GM12878 (cell line): ENCODE measurements around the gene IGHMBP2. TPM values are rescaled to one million over a fixed set of nuclear protein-coding genes. Genes with fewer than 3 reads are reported as not detected.

Experiments
- ATAC-seq: fragments of 200-7000 bp; cut with Tn5 transposase; 3 replicates; pipeline ENCODE4 v1.9.1; 2020; ENCODE audit warnings: mild to moderate bottlenecking, moderate library complexity
- BruUV-seq: library from RNA; stranded (reverse); fragments of 400-500 nt; replicated peaks from 2 replicates; lab custom pipeline; 2021; lab: Mats Ljungman, UMichigan
- CTCF ChIA-PET: fragments of 300-600 bp; sonication (Branson Sonifier 250); formaldehyde crosslinking; extraction: SDS; loops from one replicate; lab custom pipeline; 2021; ENCODE audit warnings: inconsistent platforms; lab: Yijun Ruan, JAX
- POLR2A ChIA-PET: fragments of 350-600 bp; formaldehyde crosslinking; extraction: SDS; loops from one replicate; lab custom pipeline; 2021; ENCODE audit warnings: inconsistent platforms; lab: Charles Lee
- RAD21 ChIA-PET: fragments of 300-600 bp; sonication (Branson Sonifier 250); formaldehyde crosslinking; loops from one replicate; lab custom pipeline; 2023; ENCODE audit warnings: antibody characterized with exemption; ENCODE audit not compliant: unreplicated experiment; lab: Charles Lee
- SMC1A ChIA-PET: fragments of 300-600 bp; sonication (Branson Sonifier 250); formaldehyde crosslinking; loops from one replicate; lab custom pipeline; 2023; ENCODE audit not compliant: unreplicated experiment, uncharacterized antibody; lab: Charles Lee
- DNase-seq: peaks from one replicate; pipeline ENCODE4 v3.0.0-alpha.2; 2011; ENCODE audit warnings: low read depth, low spot score
- FAIRE-seq: peaks from 3 replicates; lab custom pipeline; 2011; peaks lifted over from hg19 to GRCh38; lab: Jason Lieb, UNC
- H2AFZ ChIP-seq: 2 replicates; pipeline ENCODE4 v1.6.0; 2011; ENCODE audit warnings: low read depth, low read length, control low read depth; ENCODE audit not compliant: control insufficient read depth
- H3K27ac ChIP-seq: 2 replicates; pipeline ENCODE4 v1.5.1; 2011; ENCODE audit warnings: control low read depth; ENCODE audit not compliant: control insufficient read depth, insufficient read depth
- H3K27me3 ChIP-seq, 2 experiments: replicated peaks in 1 of 2; 2 replicates each; pipeline versions ENCODE4 v1.6.0 to v1.6.1; 2011; ENCODE audit warnings: low read length in 1 of 2; ENCODE audit not compliant: control insufficient read depth in 2 of 2, insufficient read depth in 2 of 2
- H3K36me3 ChIP-seq, 2 experiments: 2 replicates each; pipeline ENCODE4 v1.5.1; 2011; ENCODE audit warnings: low read length in 1 of 2; ENCODE audit not compliant: control insufficient read depth in 2 of 2, insufficient read depth in 2 of 2
- H3K4me1 ChIP-seq: 2 replicates; pipeline ENCODE4 v1.6.1; 2011; ENCODE audit warnings: mild to moderate bottlenecking, low read length, moderate library complexity, mixed read lengths; ENCODE audit not compliant: control insufficient read depth, insufficient read depth
- H3K4me2 ChIP-seq: 2 replicates; pipeline ENCODE4 v1.6.0; 2011; ENCODE audit warnings: control low read depth; ENCODE audit not compliant: control insufficient read depth, insufficient read depth
- H3K4me3 ChIP-seq: fragments of 200-600 bp; sonication (generic); 2 replicates; pipeline ENCODE4 v1.5.1; 2016
- H3K79me2 ChIP-seq: 2 replicates; pipeline ENCODE4 v1.6.0; 2011; ENCODE audit warnings: low read length; ENCODE audit not compliant: control insufficient read depth, insufficient read depth
- H3K9ac ChIP-seq: 2 replicates; pipeline ENCODE4 v1.8.0; 2011; ENCODE audit warnings: low read length, control low read depth, mixed read lengths; ENCODE audit not compliant: control insufficient read depth, insufficient read depth
- H3K9me3 ChIP-seq: replicated peaks from 3 replicates; pipeline ENCODE4 v1.5.1; 2011; ENCODE audit warnings: mild to moderate bottlenecking, low read length; ENCODE audit not compliant: control insufficient read depth, insufficient read depth
- H4K20me1 ChIP-seq: 2 replicates; pipeline ENCODE4 v1.6.0; 2011; ENCODE audit not compliant: control insufficient read depth, insufficient read depth
- BHLHE40 ChIP-seq, 2 experiments: fragments of 450-650 bp in 1 of 2; IDR thresholded peaks; 2 replicates each; pipeline ENCODE4 v1.6.1; 2011 to 2017; ENCODE audit warnings: low read depth in 2 of 2, borderline replicate concordance in 1 of 2, improper control_type of control experiment in 1 of 2, low read length in 1 of 2, mild to moderate bottlenecking in 1 of 2
- CBX5 ChIP-seq: sonication (generic); IDR thresholded peaks from 2 replicates; pipeline ENCODE4 v1.6.1; 2016; ENCODE audit warnings: low read depth, moderate library complexity, mild to moderate bottlenecking, inconsistent platforms
- GABPA ChIP-seq: IDR thresholded peaks from 2 replicates; pipeline ENCODE4 v1.6.1; 2014; ENCODE audit warnings: antibody characterized with exemption, low read depth, mild to moderate bottlenecking, inconsistent platforms
- HDAC6 ChIP-seq: fragments of 200-600 bp; sonication (generic); IDR thresholded peaks from one replicate; pipeline ENCODE4 v1.8.0; 2017; ENCODE audit warnings: antibody characterized with exemption; ENCODE audit not compliant: unreplicated experiment
- IKZF1 ChIP-seq: fragments of 450-650 bp; conservative IDR thresholded peaks from 2 replicates; pipeline ENCODE4 v1.6.1; 2017; ENCODE audit warnings: antibody characterized with exemption, mild to moderate bottlenecking
- JUND ChIP-seq: IDR thresholded peaks from 2 replicates; pipeline ENCODE4 v1.6.1; 2012; ENCODE audit warnings: low read depth, mild to moderate bottlenecking, low read length, improper control_type of control experiment, moderate library complexity
- LARP7 ChIP-seq: fragments of 450-650 bp; IDR thresholded peaks from 2 replicates; pipeline ENCODE4 v1.6.1; 2017; ENCODE audit warnings: mild to moderate bottlenecking
- MTA2 ChIP-seq: fragments of 450-650 bp; IDR thresholded peaks from 2 replicates; pipeline ENCODE4 v1.6.1; 2016; ENCODE audit warnings: low read depth, mild to moderate bottlenecking, moderate library complexity
- POLR2AphosphoS5 ChIP-seq: IDR thresholded peaks from 2 replicates; pipeline ENCODE4 v1.6.1; 2011; ENCODE audit warnings: mild to moderate bottlenecking, low read length, inconsistent platforms
- POU2F2 ChIP-seq: IDR thresholded peaks from 3 replicates; pipeline ENCODE4 v1.6.1; 2011; ENCODE audit warnings: low read depth, mild to moderate bottlenecking, low read length, borderline replicate concordance
- SRF ChIP-seq, 2 experiments: IDR thresholded peaks; 2 replicates each; pipeline ENCODE4 v1.6.1; 2011; ENCODE audit warnings: low read depth in 2 of 2, low read length in 2 of 2, mild to moderate bottlenecking in 1 of 2, moderate library complexity in 1 of 2
- STAT1 ChIP-seq: fragments of 450-650 bp; conservative IDR thresholded peaks from 2 replicates; pipeline ENCODE4 v1.6.1; 2014; ENCODE audit warnings: antibody characterized with exemption, mild to moderate bottlenecking
- TAF1 ChIP-seq: IDR thresholded peaks from 2 replicates; pipeline ENCODE4 v1.6.1; 2011; ENCODE audit warnings: mild to moderate bottlenecking, low read depth, low read length, borderline replicate concordance
- WGBS: methylation state at CpG from one replicate; pipeline ENCODE4 v1.1.6; 2016; ENCODE audit warnings: low lambda C conversion rate; ENCODE audit not compliant: insufficient replicate concordance, insufficient coverage; ENCODE audit errors: missing lambda C conversion rate; 5-methylcytosine and 5-hydroxymethylcytosine counted together
- in situ Hi-C: fragments of 300-500 bp; cut with MboI; formaldehyde crosslinking; loops from 9 replicates; pipeline ENCODE4 v1.14.3; 2018; ENCODE audit warnings: mixed read lengths
- intact Hi-C: fragments of 100-400 bp; cut with micrococcal nuclease; formaldehyde crosslinking; loops from one replicate; pipeline ENCODE4 v1.14.2; 2022; ENCODE audit not compliant: unreplicated experiment
- polyA plus RNA-seq, 11 experiments: library from polyadenylated mRNA; depleted of rRNA in 4 of 11; unstranded in 6 of 11; stranded (reverse) in 5 of 11; fragments of >200 nt; fragmentation: Nextera tagmentation in 4 of 11; fragmentation: Illumina TruSeq in 1 of 11; extraction: Ambion mirVana in 4 of 11; extraction: Trizol in 1 of 11; gene quantifications; 1 replicate in 1 of 11; 2 replicates in 10 of 11; pipeline versions ENCODE4 v1.2.1 to v1.2.3, GENCODE V29; 2011 to 2016; ENCODE audit warnings: inconsistent platforms in 2 of 11, missing spikeins in 2 of 11, low read depth in 1 of 11
- total RNA-seq, 4 experiments: library from RNA; depleted of rRNA in 3 of 4; stranded (reverse); fragments of >200 nt in 3 of 4; fragmentation: Illumina TruSeq in 1 of 4; extraction: Trizol in 1 of 4; gene quantifications; 2 replicates each; pipeline versions ENCODE4 v1.2.1 to v1.2.3, GENCODE V29; 2013 to 2021
- TF ChIP-seq, protein P1 (sequence below), 3 experiments: IDR thresholded peaks in 2 of 3; conservative IDR thresholded peaks in 1 of 3; 2 replicates each; pipeline ENCODE4 v1.5.1; 2011; ENCODE audit warnings: low read depth in 3 of 3, low read length in 3 of 3, mild to moderate bottlenecking in 3 of 3, control low read depth in 2 of 3, moderate library complexity in 2 of 3, inconsistent platforms in 1 of 3, mixed read lengths in 1 of 3; ENCODE audit not compliant: control insufficient read depth in 2 of 3, insufficient read depth in 1 of 3; ENCODE audit errors: extremely low read depth in 1 of 3
- TF ChIP-seq, protein P2 (sequence below): fragments of 450-650 bp; IDR thresholded peaks from 2 replicates; pipeline ENCODE4 v1.6.1; 2016; ENCODE audit warnings: mild to moderate bottlenecking

The IGHMBP2 gene
- total and polyA plus RNA-seq, 10 of the 15 experiments (the other 5 are each of a cell fraction or from before 2014, with no cell fraction given) = 1.4 to 20.1 (median 11.2) TPM

DNA sequence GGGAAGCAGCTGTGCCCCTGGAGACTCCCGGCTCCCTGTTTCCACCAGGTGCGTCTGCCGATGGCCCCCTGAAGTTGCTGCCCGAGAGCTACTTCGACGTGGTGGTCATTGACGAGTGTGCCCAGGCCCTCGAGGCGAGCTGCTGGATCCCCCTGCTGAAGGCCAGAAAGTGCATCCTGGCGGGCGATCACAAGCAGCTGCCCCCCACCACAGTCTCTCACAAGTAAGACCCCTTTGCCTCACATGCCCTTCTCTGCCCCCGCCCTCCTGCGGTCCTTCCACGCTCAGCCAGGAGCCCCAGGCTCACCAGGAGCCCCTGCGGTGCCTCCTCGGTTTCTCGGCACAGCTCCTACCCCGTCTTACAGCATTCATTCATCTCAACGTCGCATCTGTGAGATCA is 25.4 kb downstream of the IGHMBP2 start (continued):
- TF ChIP-seq CBX5 = no peak
- no peak for TF ChIP-seq MTA2
- TF ChIP-seq POLR2AphosphoS5 = no peak
- no peak for TF ChIP-seq GABPA
- TF ChIP-seq TAF1 = no peak
- no peak for TF ChIP-seq BHLHE40 (IDR thresholded peaks at IDR 0.05; ENCODE audit: borderline replicate concordance in 1 of 2, low read depth in 2 of 2, low read length in 1 of 2)
- TF ChIP-seq, protein P1, sequence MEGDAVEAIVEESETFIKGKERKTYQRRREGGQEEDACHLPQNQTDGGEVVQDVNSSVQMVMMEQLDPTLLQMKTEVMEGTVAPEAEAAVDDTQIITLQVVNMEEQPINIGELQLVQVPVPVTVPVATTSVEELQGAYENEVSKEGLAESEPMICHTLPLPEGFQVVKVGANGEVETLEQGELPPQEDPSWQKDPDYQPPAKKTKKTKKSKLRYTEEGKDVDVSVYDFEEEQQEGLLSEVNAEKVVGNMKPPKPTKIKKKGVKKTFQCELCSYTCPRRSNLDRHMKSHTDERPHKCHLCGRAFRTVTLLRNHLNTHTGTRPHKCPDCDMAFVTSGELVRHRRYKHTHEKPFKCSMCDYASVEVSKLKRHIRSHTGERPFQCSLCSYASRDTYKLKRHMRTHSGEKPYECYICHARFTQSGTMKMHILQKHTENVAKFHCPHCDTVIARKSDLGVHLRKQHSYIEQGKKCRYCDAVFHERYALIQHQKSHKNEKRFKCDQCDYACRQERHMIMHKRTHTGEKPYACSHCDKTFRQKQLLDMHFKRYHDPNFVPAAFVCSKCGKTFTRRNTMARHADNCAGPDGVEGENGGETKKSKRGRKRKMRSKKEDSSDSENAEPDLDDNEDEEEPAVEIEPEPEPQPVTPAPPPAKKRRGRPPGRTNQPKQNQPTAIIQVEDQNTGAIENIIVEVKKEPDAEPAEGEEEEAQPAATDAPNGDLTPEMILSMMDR (IDR thresholded peaks at IDR 0.05 in 2 of 3, conservative IDR thresholded peaks at IDR 0.05 in 1 of 3; ENCODE audit: control insufficient read depth in 2 of 3, extremely low read depth in 1 of 3, insufficient read depth in 1 of 3, low read depth in 3 of 3, low read length in 3 of 3) = no peak

DNA sequence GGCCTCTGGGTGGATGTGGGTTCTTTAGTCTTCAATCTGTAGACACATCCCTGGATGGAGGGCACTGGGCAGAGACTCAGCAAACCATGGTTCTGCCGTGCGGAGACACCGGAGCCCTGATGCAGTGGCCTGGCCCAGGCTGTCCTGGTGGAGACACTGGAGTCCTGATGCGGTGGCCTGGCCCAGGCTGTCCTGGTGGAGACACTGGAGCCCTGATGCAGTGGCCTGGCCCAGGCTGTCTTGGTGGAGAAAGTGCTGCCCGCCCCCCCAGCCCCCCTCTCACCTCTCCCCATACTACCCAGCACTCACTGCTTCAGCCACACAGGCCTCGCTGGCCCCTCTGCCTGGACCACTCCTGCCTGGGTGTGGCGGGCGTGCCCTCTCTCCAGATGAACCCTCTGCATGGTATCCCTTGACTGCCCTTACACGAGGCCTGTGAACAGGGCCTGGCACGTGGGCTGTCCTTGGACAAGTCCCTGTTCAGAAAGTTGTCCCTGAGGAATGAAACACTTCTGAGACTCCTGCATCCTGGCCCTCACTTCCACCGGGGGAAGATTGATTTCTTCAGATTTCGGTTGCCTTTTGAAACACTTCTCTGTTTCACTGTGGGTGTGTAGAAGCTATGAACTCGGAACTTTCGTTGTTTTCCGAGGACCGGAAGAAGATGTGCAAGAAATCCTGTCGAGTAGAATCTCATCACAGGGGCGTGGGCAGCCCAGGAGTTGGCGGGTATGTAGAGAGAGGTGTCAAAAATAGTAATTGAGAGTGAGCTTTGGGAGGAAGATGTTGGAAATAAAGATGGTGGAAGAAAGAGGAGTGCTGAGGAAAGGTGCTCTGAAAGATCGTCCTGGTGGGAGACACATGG is 26.2 kb downstream of the IGHMBP2 start:
- Histone ChIP-seq H3K4me2 (no peak overlapping the region), H3K9me3 (peaks cover 10% of the 10 kb centered on the region), H3K4me3 (no peak overlapping the region), H3K27ac (no peak overlapping the region), H3K9ac (no peak overlapping the region), H4K20me1 (no peaks in the 10 kb centered on the region), H2AFZ (no peak overlapping the region), H3K36me3 (peaks cover 8 to 22% of the 10 kb centered on the region in 2 experiments; a peak in 3 of 4 replicates), H3K4me1 (peaks cover 11% of the 10 kb centered on the region), H3K27me3 (no peaks in the 10 kb centered on the region), H3K79me2 (no peaks in the 10 kb centered on the region)
- intact Hi-C loops (no loop called here), in situ Hi-C loops (no loop called here)
- ChIA-PET CTCF (no interaction called here), RAD21 (no interaction called here), SMC1A (interaction anchor here (0.7 kb wide), 1 partner anchor 1692 kb away, joined by 3 read pairs; no protein-coding TSS in a partner anchor), POLR2A (interaction anchor here (1.1 kb wide), 1 partner anchor 27 kb away, joined by 4 read pairs; the partner anchor contains the start of genes IGHMBP2 and MRPL21)
- BruUV-seq = TSS peak; percentile 27
- DNase-seq (no peak), ATAC-seq (no peak), FAIRE-seq (no peak)
- 96% methylated on average over 19 of the region's 20 CpGs for WGBS
- no peak for TF ChIP-seq HDAC6
- no peak for TF ChIP-seq STAT1
- TF ChIP-seq IKZF1 = no peak
- no peak for TF ChIP-seq POU2F2
- no peak for TF ChIP-seq SRF (IDR thresholded peaks at IDR 0.05; ENCODE audit: low read depth in 2 of 2, low read length in 2 of 2)
- no peak for TF ChIP-seq JUND
- TF ChIP-seq LARP7 = no peak
- TF ChIP-seq, protein P2, sequence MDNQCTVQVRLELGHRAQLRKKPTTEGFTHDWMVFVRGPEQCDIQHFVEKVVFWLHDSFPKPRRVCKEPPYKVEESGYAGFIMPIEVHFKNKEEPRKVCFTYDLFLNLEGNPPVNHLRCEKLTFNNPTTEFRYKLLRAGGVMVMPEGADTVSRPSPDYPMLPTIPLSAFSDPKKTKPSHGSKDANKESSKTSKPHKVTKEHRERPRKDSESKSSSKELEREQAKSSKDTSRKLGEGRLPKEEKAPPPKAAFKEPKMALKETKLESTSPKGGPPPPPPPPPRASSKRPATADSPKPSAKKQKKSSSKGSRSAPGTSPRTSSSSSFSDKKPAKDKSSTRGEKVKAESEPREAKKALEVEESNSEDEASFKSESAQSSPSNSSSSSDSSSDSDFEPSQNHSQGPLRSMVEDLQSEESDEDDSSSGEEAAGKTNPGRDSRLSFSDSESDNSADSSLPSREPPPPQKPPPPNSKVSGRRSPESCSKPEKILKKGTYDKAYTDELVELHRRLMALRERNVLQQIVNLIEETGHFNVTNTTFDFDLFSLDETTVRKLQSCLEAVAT = no peak
